ENCODE results near the gene RAD51B. TPM values are rescaled to one million over a fixed set of nuclear protein-coding genes. Genes with fewer than 3 reads are reported as not detected.

Gene RAD51B
- total RNA-seq, 1 experiment from 2014 or later: 16.7 TPM

DNA sequence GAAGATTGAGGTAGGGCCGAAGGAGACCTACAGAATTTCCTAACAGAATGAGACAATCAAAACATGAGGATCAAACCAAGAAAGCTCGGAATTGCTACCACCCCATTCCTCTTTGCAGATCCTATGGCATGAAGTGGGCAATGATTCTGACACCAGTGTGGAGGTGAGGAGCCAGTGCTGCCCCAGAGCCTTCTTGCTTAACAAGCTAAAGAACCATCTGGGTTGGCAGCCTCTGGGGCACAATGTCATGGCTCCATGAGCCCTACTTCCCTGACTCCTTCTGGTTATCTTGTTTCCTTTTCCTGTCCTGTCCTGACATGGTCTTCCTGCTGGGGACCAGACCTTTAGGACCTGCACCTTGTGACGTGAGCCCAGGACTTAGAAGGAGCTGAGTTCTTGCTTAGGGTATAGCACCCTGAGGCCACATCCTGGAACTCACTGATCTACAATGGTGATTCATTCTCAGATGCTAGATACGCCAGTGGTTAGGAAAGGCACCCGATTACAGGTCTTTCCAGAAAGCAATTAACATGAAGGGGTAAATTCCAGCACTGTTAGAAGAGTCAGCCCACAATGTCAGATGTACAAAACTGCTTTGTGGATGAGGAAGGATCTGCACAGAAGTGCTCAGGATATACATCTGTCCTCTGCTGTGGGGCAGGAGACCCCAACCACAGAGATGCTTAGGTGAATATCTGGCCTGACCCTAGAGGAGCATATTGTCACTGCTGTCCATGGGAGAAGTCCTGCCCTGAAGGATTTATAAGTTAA is 649.0 kb downstream of the RAD51B start:
- H3K23ac ChIP-seq (ENCODE audit: insufficient read length, low read depth, low read length): no peak overlapping the region
- H3K27me3 Mint-ChIP-seq (ENCODE audit: low read depth): no peaks in the 10 kb centered on the region
- no peaks in the 10 kb centered on the region for H3K79me1 ChIP-seq (ENCODE audit: insufficient read depth, low read depth, low read length, poor library complexity, severe bottlenecking)
- no peaks in the 10 kb centered on the region for H3K23me2 ChIP-seq (ENCODE audit: insufficient read length, low read depth, low read length, poor library complexity, severe bottlenecking)
- no CpG with 5 or more reads among the region's 5 CpGs for WGBS (ENCODE audit: extremely low coverage, insufficient read length, low lambda C conversion rate)
- H2BK120ac ChIP-seq (ENCODE audit: low read depth, low read length, poor library complexity, severe bottlenecking): no peak overlapping the region
- H3K9me3 Mint-ChIP-seq: no peaks in the 10 kb centered on the region; a peak in 1 of 5 replicates
- H3K36me3 Mint-ChIP-seq (ENCODE audit: insufficient read depth in 1 of 3, low read depth in 3 of 3): no peaks in the 10 kb centered on the region; a peak in 1 of 7 replicates
- no peak overlapping the region for H4K5ac ChIP-seq (ENCODE audit: insufficient read length, low read depth, low read length)
- H2BK5ac ChIP-seq (ENCODE audit: insufficient read length, low read length): no peak overlapping the region
- no peaks in the 10 kb centered on the region for H3K27me3 ChIP-seq (ENCODE audit: insufficient read depth, low read length)
- no peak overlapping the region for H4K8ac ChIP-seq (replicated peaks; ENCODE audit: insufficient read length, low read depth, low read length)
- H3K14ac ChIP-seq (ENCODE audit: insufficient read depth, low read length): no peak overlapping the region
- no peak overlapping the region for H2BK20ac ChIP-seq (ENCODE audit: low read depth, low read length, poor library complexity, severe bottlenecking)
- no peaks in the 10 kb centered on the region for H3K79me2 ChIP-seq (ENCODE audit: insufficient read depth, low read length)
- no peak overlapping the region; a peak in 2 of 7 replicates for H3K27ac Mint-ChIP-seq
- no peak overlapping the region for H3K4me2 ChIP-seq (ENCODE audit: insufficient read depth, insufficient read length, low read length)
- no peak overlapping the region for H4K91ac ChIP-seq (ENCODE audit: insufficient read length, low read depth, low read length)
- no peak overlapping the region for H3T11ph ChIP-seq (ENCODE audit: low read length)
- H3K9ac ChIP-seq (ENCODE audit: extremely low read depth, insufficient read length, low read length): no peak overlapping the region
- no peaks in the 10 kb centered on the region for H3K9me3 ChIP-seq (ENCODE audit: control insufficient read depth, low read depth, low read length)
- H2AFZ ChIP-seq (ENCODE audit: low read length): no peak overlapping the region
- H3K27ac ChIP-seq (ENCODE audit: insufficient read length, low read depth, low read length): no peak overlapping the region
- no peaks in the 10 kb centered on the region for H4K20me1 ChIP-seq (ENCODE audit: control insufficient read depth, insufficient read depth, insufficient read length)
- no peak overlapping the region for H3K56ac ChIP-seq (ENCODE audit: insufficient read length, low read depth, low read length)
- TF ChIP-seq, protein P1, sequence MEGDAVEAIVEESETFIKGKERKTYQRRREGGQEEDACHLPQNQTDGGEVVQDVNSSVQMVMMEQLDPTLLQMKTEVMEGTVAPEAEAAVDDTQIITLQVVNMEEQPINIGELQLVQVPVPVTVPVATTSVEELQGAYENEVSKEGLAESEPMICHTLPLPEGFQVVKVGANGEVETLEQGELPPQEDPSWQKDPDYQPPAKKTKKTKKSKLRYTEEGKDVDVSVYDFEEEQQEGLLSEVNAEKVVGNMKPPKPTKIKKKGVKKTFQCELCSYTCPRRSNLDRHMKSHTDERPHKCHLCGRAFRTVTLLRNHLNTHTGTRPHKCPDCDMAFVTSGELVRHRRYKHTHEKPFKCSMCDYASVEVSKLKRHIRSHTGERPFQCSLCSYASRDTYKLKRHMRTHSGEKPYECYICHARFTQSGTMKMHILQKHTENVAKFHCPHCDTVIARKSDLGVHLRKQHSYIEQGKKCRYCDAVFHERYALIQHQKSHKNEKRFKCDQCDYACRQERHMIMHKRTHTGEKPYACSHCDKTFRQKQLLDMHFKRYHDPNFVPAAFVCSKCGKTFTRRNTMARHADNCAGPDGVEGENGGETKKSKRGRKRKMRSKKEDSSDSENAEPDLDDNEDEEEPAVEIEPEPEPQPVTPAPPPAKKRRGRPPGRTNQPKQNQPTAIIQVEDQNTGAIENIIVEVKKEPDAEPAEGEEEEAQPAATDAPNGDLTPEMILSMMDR (conservative IDR thresholded peaks at IDR 0.05): no peak
- H2BK15ac ChIP-seq (ENCODE audit: low read depth, low read length): no peak overlapping the region
- no peak overlapping the region for H3K4ac ChIP-seq (ENCODE audit: low read depth, low read length)
- no peak for DNase-seq
- H3K4me3 Mint-ChIP-seq: no peak overlapping the region
- no peak overlapping the region for H2BK12ac ChIP-seq (ENCODE audit: insufficient read length, low read depth, low read length)
- peaks cover 23% of the 10 kb centered on the region for H3K4me1 ChIP-seq (ENCODE audit: insufficient read depth, low read length)
- H2AK5ac ChIP-seq (ENCODE audit: insufficient read length, low read length): no peak overlapping the region
- no peak overlapping the region for H3K18ac ChIP-seq (ENCODE audit: insufficient read length, low read depth, low read length)
- H3K4me1 Mint-ChIP-seq: peaks cover 51 to 52% of the 10 kb centered on the region in 2 experiments
